Esophagus (tissue), 2 donors: ENCODE results near the gene RASGRP2. TPM values are rescaled to one million over a fixed set of nuclear protein-coding genes. Genes with fewer than 3 reads are reported as not detected.

Experiments
- H3K27ac ChIP-seq, 2 donors: one replicate each; pipeline ENCODE4 v1.5.1; 2013; ENCODE audit warnings: low read depth in 2 of 2, mild to moderate bottlenecking in 2 of 2, inconsistent platforms in 1 of 2, low read length in 1 of 2, moderate library complexity in 1 of 2
- H3K27me3 ChIP-seq, 2 donors: one replicate each; pipeline ENCODE4 v1.6.1; 2013; ENCODE audit warnings: low read length in 2 of 2, control low read depth in 1 of 2, mild to moderate bottlenecking in 1 of 2; ENCODE audit not compliant: insufficient read depth in 2 of 2, control insufficient read depth in 1 of 2
- H3K36me3 ChIP-seq, 2 donors: one replicate each; pipeline ENCODE4 v1.6.1; 2013; ENCODE audit warnings: low read length in 1 of 2; ENCODE audit not compliant: control insufficient read depth in 2 of 2, insufficient read depth in 2 of 2
- H3K4me1 ChIP-seq, 2 donors: one replicate each; pipeline ENCODE4 v1.6.1; 2013; ENCODE audit warnings: low read length in 1 of 2; ENCODE audit not compliant: control insufficient read depth in 2 of 2, insufficient read depth in 2 of 2
- H3K4me3 ChIP-seq, 2 donors: one replicate each; pipeline ENCODE4 v1.5.1; 2013; ENCODE audit warnings: low read length in 2 of 2, mild to moderate bottlenecking in 2 of 2, low read depth in 1 of 2, moderate library complexity in 1 of 2
- H3K9me3 ChIP-seq, 2 donors: one replicate each; pipeline ENCODE4 v1.6.1; 2013; ENCODE audit warnings: mild to moderate bottlenecking in 2 of 2, low read depth in 1 of 2, low read length in 1 of 2, moderate library complexity in 1 of 2; ENCODE audit not compliant: control insufficient read depth in 2 of 2, insufficient read depth in 1 of 2
- whole genome bisulfite sequencing, 2 donors: extraction: QIAGEN DNeasy Blood & Tissue Kit; methylation state at CpG; one replicate each; pipeline ENCODE4 v1.1.7; 2013; 5-methylcytosine and 5-hydroxymethylcytosine counted together
- polyA plus RNA-seq, 2 donors: library from polyadenylated mRNA; stranded (reverse); fragments of 200-250 nt; gene quantifications; one replicate each; pipeline ENCODE4 v1.2.3, GENCODE V29; 2013
- donor health status: healthy with polysubstance abuse.
- donor health status: Bipolar disorder and iron deficiency.

The RASGRP2 gene
- polyA plus RNA-seq, 2 donors, result 7.9 to 13.0 TPM

DNA sequence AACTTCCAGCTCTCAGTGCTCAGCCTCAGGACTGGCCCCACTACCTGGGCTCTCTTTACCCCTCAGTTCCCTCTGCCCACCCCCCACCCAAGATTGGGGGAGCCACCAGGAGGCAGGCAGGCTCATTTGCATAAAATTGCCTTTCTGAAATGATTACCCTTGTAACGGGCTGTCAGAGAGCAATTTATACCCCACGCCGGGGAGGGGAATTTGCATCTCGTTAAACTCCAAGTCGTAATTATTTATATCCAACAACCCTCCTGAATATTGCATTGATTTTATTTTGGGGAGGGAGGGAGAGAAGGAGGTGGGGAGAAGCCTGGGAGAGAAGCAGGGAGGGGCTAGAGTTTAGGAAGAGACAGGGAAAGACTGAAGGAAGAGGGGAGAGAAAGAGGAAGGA lies 29.3 kb downstream of the RASGRP2 start:
- H3K4me1 ChIP-seq, result peaks cover 0 to 2% of the 10 kb centered on the region in 2 donors
- no peaks in the 10 kb centered on the region for H3K9me3 ChIP-seq
- 59 to 67% methylated on average over 5 of the region's 5 CpGs for WGBS, 2 donors
- no peak overlapping the region for H3K27ac ChIP-seq
- H3K27me3 ChIP-seq, result peaks cover 13 to 24% of the 10 kb centered on the region in 2 donors
- no peaks in the 10 kb centered on the region for H3K36me3 ChIP-seq
- no peak overlapping the region for H3K4me3 ChIP-seq

DNA sequence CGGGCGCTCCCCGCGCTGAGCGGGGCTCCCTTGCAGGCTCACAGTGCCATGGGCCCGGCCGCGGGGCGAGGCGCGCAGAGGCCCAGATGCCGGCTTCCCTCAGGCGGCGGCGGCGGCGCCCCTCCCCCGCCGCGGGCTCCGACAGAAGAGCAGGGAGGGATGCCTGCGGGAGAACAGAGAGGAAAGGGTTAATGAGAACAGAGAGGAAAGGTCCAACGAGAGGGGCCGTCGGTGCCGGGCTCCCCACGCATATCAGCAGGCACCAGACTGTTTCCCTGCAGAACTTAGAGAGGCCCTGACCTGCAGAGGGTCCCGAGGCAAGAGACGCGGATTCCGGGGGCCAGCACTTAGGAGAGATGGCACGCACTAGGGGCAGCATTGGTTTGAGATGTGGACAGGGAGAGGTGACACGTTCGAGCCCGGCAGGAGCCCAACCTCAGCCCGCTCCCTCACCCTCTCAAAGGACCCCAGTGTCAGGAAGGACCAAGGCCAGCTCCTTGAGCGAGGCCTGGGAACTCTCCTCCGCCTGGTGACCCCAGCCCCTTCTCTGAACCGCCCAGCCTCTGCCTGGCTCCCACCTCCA lies 30.1 kb downstream of the RASGRP2 start:
- Histone ChIP-seq H3K4me3 (peak overlapping the region in 1 of 2 donors; percentile 3), H3K36me3 (no peaks in the 10 kb centered on the region), H3K4me1 (peaks cover 0 to 2% of the 10 kb centered on the region in 2 donors), H3K9me3 (no peaks in the 10 kb centered on the region), H3K27me3 (peaks cover 13 to 24% of the 10 kb centered on the region in 2 donors), H3K27ac (no peak overlapping the region)
- 9 to 10% methylated on average over 39 of the region's 39 CpGs for WGBS, 2 donors

DNA sequence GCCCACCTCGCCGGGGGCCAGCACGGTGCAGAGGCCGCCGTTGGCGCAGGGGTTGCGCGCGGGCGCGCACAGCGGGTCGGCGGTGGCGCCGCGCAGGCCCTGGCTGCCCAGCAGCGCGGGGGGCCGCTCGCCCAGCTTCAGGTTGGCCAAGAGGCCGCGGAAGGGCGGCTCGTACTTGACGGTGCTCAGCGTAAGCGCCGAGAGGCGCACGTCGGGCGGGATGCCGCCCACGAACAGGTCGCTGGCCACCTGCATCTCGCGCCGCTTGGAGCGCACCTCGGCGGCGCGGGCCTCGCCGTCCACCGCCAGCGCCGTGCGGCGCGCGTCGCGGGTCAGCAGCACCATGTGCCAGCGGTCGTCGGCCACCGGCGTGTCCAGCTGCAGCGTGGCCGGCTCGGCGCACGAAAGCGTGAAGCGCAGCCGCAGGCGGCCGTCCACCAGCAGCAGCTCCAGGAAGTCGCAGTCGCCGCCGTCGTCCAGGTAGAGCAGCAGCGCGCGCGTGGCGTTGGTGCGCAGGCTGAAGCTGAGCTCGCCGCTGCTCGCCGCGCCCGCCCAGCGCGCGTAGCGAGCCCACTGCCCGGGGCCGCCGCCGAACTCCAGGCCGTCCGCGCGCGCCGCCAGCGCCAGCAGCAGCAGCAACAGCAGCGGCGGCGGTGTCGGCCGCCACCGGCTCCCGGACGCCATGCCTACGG lies 30.8 kb downstream of the RASGRP2 start:
- no peaks in the 10 kb centered on the region for H3K9me3 ChIP-seq
- H3K4me1 ChIP-seq, result peaks cover 0 to 2% of the 10 kb centered on the region in 2 donors
- H3K27me3 ChIP-seq, result peaks cover 13 to 24% of the 10 kb centered on the region in 2 donors
- H3K36me3 ChIP-seq, result no peaks in the 10 kb centered on the region
- 2 to 3% methylated on average over 64 to 111 of the region's 111 CpGs for WGBS, 2 donors
- H3K4me3 ChIP-seq, result peak overlapping the region in 1 of 2 donors; percentile 3
- H3K27ac ChIP-seq, result no peak overlapping the region

DNA sequence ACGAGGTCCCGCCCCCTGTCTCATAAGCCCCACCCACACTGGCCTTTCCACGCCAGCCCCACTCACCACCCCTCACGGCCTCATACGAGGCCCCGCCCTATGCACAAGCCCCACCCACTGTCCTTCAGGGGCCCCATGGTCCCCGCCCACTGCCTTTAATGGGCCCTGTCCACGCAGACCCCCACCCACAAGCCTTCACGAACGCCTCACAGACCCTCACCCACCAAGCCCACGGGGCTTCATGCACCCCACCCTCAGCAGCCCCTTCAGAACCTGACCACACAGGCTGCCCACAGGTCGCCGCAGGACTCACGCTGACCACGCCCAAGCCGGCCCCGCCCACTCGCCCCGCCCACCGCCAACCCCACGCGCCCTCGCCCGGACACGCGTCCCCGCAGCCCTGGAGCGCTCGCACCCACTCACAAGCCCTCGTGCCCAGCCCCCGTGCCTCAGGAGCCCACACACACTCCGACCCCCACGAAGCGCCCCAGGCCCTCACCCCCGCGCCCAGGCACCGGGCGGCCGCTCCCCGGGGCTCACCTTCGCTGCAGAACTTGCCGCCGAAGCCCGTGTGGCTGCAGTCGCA lies 31.4 kb downstream of the RASGRP2 start:
- peaks cover 0 to 2% of the 10 kb centered on the region in 2 donors for H3K4me1 ChIP-seq
- 9 to 12% methylated on average over 42 to 45 of the region's 45 CpGs for WGBS, 2 donors
- no peak overlapping the region for H3K4me3 ChIP-seq
- H3K9me3 ChIP-seq, result no peaks in the 10 kb centered on the region
- H3K36me3 ChIP-seq, result no peaks in the 10 kb centered on the region
- H3K27me3 ChIP-seq, result peaks cover 13 to 24% of the 10 kb centered on the region in 2 donors
- no peak overlapping the region for H3K27ac ChIP-seq

DNA sequence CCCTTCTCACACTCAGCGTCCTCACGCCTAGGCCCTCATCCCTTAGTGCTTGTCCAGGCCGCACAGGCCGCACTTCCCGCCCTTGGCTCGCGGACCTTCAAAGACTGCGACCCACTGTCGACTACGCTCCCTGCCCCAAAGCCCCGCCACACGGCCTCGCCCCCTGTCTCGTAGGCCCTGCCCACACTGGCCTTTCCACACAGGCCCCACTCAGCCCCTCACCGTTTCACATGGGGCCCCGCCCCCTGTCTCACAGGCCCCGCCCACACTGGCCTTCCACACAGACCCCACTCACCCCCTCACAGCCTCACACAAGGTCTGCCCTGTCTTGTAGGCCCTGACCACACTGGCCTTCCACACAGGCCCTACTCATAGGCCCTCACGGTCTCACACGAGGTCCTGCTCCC lies 32.0 kb downstream of the RASGRP2 start:
- Histone ChIP-seq H3K27me3 (peaks cover 13 to 24% of the 10 kb centered on the region in 2 donors), H3K36me3 (no peaks in the 10 kb centered on the region), H3K4me1 (peaks cover 0 to 2% of the 10 kb centered on the region in 2 donors), H3K9me3 (no peaks in the 10 kb centered on the region), H3K27ac (no peak overlapping the region), H3K4me3 (no peak overlapping the region)
- 54 to 55% methylated on average over 19 of the region's 19 CpGs for WGBS, 2 donors

DNA sequence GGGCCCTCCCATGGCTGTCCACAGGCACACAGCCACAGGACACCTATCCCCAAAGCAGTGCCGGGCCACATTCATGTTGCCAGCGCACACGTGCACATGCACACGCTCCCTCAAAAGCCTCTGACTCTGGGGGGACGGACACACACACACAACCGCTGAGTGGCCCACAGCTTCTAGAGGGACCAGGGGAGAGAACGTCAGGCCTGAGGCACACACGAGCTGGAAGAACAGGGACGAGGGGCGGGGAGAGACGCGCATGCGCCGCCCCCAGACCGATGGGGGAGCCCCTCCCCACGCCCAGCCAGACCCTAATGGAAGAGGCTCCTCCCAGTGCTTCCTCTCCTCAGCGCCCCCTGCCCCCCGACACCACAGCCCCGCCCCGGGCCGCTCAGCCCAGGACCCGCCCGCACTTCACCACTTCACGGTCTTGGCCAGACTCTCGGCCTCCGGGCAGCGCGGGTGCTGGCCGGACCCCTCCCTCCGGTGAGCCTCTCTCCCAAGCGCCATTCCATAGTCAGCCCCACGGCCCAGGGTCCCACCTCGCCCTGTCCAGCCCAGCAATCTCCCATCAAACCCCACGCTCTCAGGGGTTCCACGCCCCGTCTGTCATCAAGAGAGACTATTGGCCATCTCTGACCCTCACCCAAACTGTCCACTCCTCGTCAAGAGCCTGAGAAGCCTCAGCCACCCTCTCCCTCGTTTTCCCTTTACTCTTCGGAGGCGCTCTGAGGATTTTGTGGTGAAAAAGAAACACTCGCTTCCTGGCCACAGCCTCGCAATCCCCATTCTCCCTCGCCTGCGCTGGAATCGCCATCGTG lies 32.6 kb downstream of the RASGRP2 start:
- Histone ChIP-seq H3K9me3 (no peaks in the 10 kb centered on the region), H3K27ac (no peak overlapping the region), H3K4me1 (peaks cover 0 to 2% of the 10 kb centered on the region in 2 donors), H3K36me3 (no peaks in the 10 kb centered on the region), H3K27me3 (peaks cover 13 to 24% of the 10 kb centered on the region in 2 donors), H3K4me3 (no peak overlapping the region)
- 20 to 27% methylated on average over 31 to 46 of the region's 46 CpGs for WGBS, 2 donors

DNA sequence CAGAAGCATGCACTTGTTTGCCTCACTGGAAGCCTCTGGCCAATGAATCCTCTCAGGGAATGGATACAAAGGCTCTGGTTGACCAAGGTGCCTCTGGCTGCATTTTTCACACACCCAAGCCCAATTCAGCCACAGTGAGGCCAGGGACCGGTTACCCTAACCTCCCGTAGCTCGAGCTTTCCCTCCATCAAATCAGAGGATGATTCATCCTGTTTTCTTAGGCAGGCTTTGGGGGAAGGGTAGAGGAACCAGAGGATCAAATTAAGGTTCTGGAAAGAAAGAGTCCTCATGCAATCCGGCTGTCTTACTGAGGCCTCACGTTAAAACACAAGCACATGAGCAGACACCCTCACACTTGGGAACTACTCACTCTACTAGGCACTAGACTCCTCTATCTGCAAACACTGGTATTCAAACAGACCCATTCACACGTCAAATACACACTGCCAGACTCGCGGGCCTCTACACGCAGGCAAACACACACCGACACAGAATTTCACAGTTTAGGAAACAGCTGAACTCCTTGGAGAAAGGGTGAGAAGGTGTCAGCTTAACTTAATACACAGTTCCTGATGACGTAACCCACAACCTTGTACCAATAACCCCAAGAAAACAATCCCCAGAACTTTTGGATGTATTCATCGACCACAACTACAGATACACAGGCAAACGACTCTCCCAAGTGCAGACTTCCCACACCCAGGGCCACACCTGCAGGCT lies 33.4 kb downstream of the RASGRP2 start:
- H3K4me1 ChIP-seq, result peaks cover 0 to 2% of the 10 kb centered on the region in 2 donors
- no peaks in the 10 kb centered on the region for H3K9me3 ChIP-seq
- 38 to 39% methylated on average over 13 of the region's 13 CpGs for WGBS, 2 donors
- no peak overlapping the region for H3K4me3 ChIP-seq
- H3K27me3 ChIP-seq, result peaks cover 9 to 19% of the 10 kb centered on the region in 2 donors
- H3K36me3 ChIP-seq, result no peaks in the 10 kb centered on the region
- H3K27ac ChIP-seq, result no peak overlapping the region

DNA sequence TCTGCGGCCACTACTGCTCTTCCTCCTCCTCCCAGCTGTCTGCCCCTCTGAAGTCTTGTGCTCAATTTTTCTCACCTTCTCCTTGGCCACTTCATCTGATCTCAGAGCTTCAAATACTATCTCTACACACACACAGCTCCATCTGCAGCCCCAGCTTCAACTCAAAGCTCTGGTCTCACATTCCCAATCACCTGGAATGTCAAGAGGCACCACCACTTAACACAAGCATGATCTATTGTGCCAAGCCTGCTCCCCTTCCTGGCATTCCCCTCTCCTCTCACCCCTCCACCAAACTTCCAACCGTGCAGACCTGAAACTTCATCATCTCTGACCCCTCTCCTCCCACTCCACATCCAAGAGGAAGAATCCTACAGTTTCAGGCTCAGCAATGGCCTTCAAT lies 38.4 kb downstream of the RASGRP2 start:
- H3K27me3 ChIP-seq, result peaks cover 0 to 3% of the 10 kb centered on the region in 2 donors
- WGBS, 2 donors, result 42 to 66% methylated on average over 2 of the region's 2 CpGs

DNA sequence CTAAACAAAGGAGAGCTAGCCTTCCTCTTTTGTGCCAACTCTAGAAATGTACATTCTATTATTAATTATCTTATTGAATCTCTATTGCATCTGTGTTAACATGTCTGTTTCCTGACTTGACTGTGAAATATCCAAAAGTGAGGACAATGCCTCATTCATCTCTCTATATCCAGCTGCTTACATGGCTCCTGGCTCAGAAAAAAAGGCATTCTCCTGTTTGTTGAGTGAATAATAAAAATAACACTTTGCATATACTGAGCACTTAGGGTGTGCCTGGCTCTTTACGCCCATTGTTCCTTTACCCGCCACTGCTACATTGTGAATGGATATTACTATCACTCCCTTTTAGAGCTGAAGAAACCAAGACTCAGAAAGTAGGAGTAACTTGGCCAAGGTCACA lies 40.9 kb downstream of the RASGRP2 start:
- Histone ChIP-seq H3K9me3 (no peaks in the 10 kb centered on the region), H3K36me3 (no peaks in the 10 kb centered on the region), H3K4me3 (no peak overlapping the region), H3K27me3 (no peaks in the 10 kb centered on the region), H3K27ac (no peak overlapping the region), H3K4me1 (no peaks in the 10 kb centered on the region)
- 87% methylated on average over 2 of the region's 2 CpGs for WGBS, 2 donors

More for the DNA sequence above, 38.4 kb downstream of the RASGRP2 start:
- no peaks in the 10 kb centered on the region for H3K36me3 ChIP-seq
- H3K4me1 ChIP-seq, result no peaks in the 10 kb centered on the region
- no peak overlapping the region for H3K27ac ChIP-seq
- H3K9me3 ChIP-seq, result no peaks in the 10 kb centered on the region
- no peak overlapping the region for H3K4me3 ChIP-seq
